C4-2B (cell line): Measurements from ENCODE around the gene POLD1.

Experiments used
- ZFX ChIP-seq: fragments of 450-650 bp; IDR thresholded peaks from 2 replicates; pipeline ENCODE4 v1.6.1; 2017
- TF ChIP-seq, protein P1 (sequence below): fragments of 450-650 bp; conservative IDR thresholded peaks from 2 replicates; pipeline ENCODE4 v1.5.1; 2017; ENCODE audit warnings: mild to moderate bottlenecking

DNA sequence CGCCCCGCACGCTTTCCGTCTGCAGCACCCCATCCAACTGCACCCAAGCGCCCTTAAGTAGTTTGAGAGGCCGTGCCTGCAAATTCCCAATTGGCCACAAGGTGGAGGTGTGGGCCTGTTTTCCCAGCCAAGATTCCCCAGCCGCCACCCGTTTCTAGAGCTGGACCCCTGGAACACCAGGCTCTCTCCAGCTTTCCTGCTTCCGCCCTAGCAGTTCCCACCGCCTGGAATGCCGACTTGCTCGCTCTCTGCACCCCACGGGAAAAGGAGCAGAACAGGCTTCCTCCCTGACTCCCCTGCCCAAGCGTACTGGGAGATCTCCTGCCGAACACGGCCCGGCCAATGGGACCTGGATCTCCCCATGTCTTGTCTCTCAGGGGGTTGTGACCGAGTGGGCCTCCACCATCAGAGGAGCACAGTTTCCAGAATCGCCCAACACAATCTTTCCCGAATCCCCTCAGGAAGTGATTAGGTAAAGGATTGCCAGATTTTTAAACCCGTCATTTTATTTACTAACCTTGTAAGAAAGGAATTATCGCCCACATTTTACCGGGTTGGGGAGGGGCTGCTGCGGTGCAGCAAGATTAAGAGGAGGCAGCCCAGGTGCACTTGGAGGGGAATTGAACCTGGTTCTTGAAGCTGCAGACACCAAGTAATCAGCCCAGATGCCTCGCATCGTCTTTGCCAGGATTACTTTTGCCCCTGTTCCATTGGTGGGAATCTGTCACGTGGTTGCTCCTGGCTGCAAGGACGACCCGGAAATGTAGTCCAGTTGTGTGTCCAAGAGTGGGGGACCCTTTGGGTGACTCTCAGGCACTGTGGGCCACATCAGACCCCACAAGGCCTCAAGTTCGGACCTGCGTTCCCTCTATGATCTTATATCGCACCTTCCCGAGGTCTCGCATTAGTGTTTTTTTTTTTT lies 15.2 kb upstream of the POLD1 start:
- TF ChIP-seq, protein P1, sequence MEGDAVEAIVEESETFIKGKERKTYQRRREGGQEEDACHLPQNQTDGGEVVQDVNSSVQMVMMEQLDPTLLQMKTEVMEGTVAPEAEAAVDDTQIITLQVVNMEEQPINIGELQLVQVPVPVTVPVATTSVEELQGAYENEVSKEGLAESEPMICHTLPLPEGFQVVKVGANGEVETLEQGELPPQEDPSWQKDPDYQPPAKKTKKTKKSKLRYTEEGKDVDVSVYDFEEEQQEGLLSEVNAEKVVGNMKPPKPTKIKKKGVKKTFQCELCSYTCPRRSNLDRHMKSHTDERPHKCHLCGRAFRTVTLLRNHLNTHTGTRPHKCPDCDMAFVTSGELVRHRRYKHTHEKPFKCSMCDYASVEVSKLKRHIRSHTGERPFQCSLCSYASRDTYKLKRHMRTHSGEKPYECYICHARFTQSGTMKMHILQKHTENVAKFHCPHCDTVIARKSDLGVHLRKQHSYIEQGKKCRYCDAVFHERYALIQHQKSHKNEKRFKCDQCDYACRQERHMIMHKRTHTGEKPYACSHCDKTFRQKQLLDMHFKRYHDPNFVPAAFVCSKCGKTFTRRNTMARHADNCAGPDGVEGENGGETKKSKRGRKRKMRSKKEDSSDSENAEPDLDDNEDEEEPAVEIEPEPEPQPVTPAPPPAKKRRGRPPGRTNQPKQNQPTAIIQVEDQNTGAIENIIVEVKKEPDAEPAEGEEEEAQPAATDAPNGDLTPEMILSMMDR: peak; percentile 94
- no peak for TF ChIP-seq ZFX
